ENCODE results near the gene ALDH1A1.

Gene ALDH1A1

GRCh38 chr9:72952914-72953313, at the start of gene ALDH1A1:
TSS of gene ALDH1A1 (minus strand) at chr9:72953053. CDS start at chr9:72953000, 53 bp downstream.
- DNase-seq = no peak

- no peak for DNase-seq
Observed at GRCh38 chr9:73001860-73002259, 49.0 kb upstream of the ALDH1A1 start.

GRCh38 chr9:72998363-72998762, 45.5 kb upstream of the ALDH1A1 start:
- no peak for DNase-seq

- no peak for DNase-seq
Observed at GRCh38 chr9:72997387-72997995, 44.6 kb upstream of the ALDH1A1 start.

- no peak for DNase-seq
Observed at GRCh38 chr9:72996684-72997314, 43.9 kb upstream of the ALDH1A1 start.

- DNase-seq = no peak
Observed at GRCh38 chr9:72996114-72996513, 43.3 kb upstream of the ALDH1A1 start.

- DNase-seq = no peak
Observed at GRCh38 chr9:72995131-72996024, 42.5 kb upstream of the ALDH1A1 start.

GRCh38 chr9:72991772-72992171, 38.9 kb upstream of the ALDH1A1 start:
- DNase-seq = no peak

- no peak for DNase-seq
Observed at GRCh38 chr9:72990397-72991182, 37.7 kb upstream of the ALDH1A1 start.

- no peak for DNase-seq
Observed at GRCh38 chr9:72986522-72987116, 33.8 kb upstream of the ALDH1A1 start.

GRCh38 chr9:72985746-72986145, 32.9 kb upstream of the ALDH1A1 start:
- DNase-seq = no peak

GRCh38 chr9:72984991-72985390, 32.1 kb upstream of the ALDH1A1 start:
- no peak for DNase-seq

- no peak for DNase-seq
Observed at GRCh38 chr9:72984226-72984947, 31.5 kb upstream of the ALDH1A1 start.

- DNase-seq = no peak
Observed at GRCh38 chr9:72983512-72984225, 30.8 kb upstream of the ALDH1A1 start.

GRCh38 chr9:72983056-72983455, 30.2 kb upstream of the ALDH1A1 start:
- DNase-seq = no peak

GRCh38 chr9:72982146-72982799, 29.4 kb upstream of the ALDH1A1 start:
- DNase-seq = no peak

- DNase-seq = no peak
Observed at GRCh38 chr9:72981433-72981832, 28.6 kb upstream of the ALDH1A1 start.

GRCh38 chr9:72980600-72981265, 27.9 kb upstream of the ALDH1A1 start:
- DNase-seq = no peak

- DNase-seq = no peak
Observed at GRCh38 chr9:72980183-72980582, 27.3 kb upstream of the ALDH1A1 start.
